Measurements from ENCODE around the gene ALPK3.
A peak's percentile ranks its signal among the peaks of the same experiment; 100 is the strongest.
"Not testable (repeated sequence)": the region's sequence is repeated elsewhere in the genome, so short reads cannot be mapped to it uniquely, and the experiment has no call there.

Gene ALPK3

GRCh38 chr15:84869510-84869909 lies 52.4 kb downstream of the ALPK3 start:
- FAIRE-seq (no peak), DNase-seq (ENCODE audit: low spot score) (no peak)

GRCh38 chr15:84871428-84871985 lies 54.4 kb downstream of the ALPK3 start:
- no peak for DNase-seq (ENCODE audit: low spot score)
- FAIRE-seq = no peak

- DNase-seq (ENCODE audit: low spot score) (no peak), FAIRE-seq (no peak)
These were observed 55.1 kb downstream of the ALPK3 start for GRCh38 chr15:84872009-84872910.

GRCh38 chr15:84873997-84874396 lies 56.8 kb downstream of the ALPK3 start:
- DNase-seq (ENCODE audit: low spot score) (no peak), FAIRE-seq (no peak)

- FAIRE-seq (no peak), DNase-seq (ENCODE audit: low spot score) (no peak)
These were observed 58.0 kb downstream of the ALPK3 start for GRCh38 chr15:84874981-84875699.

- no peak for FAIRE-seq
- no peak for DNase-seq (ENCODE audit: low spot score)
These were observed 59.1 kb downstream of the ALPK3 start for GRCh38 chr15:84876269-84876668.

- not testable (repeated sequence) for DNase-seq (ENCODE audit: low spot score); FAIRE-seq
These were observed 60.5 kb downstream of the ALPK3 start for GRCh38 chr15:84877701-84878100.

- no peak for FAIRE-seq
These were observed 61.3 kb downstream of the ALPK3 start for GRCh38 chr15:84878504-84878903.

GRCh38 chr15:84879088-84879780 lies 62.1 kb downstream of the ALPK3 start:
- DNase-seq (ENCODE audit: low spot score) (no peak), FAIRE-seq (no peak)

More at GRCh38 chr15:84878504-84878903, 61.3 kb downstream of the ALPK3 start:
- peak; percentile 42 for DNase-seq (ENCODE audit: low spot score)

GRCh38 chr15:84880007-84880406 lies 62.9 kb downstream of the ALPK3 start:
- DNase-seq (ENCODE audit: low spot score) (no peak), FAIRE-seq (no peak)

GRCh38 chr15:84880822-84881519 lies 63.8 kb downstream of the ALPK3 start:
- FAIRE-seq (peak; percentile 42), DNase-seq (ENCODE audit: low spot score) (no peak)

- FAIRE-seq (no peak), DNase-seq (ENCODE audit: low spot score) (no peak)
These were observed 64.3 kb downstream of the ALPK3 start for GRCh38 chr15:84881520-84881830.

GRCh38 chr15:84883466-84883865 lies 66.3 kb downstream of the ALPK3 start:
- no peak for FAIRE-seq

GRCh38 chr15:84883916-84884781 lies 67.0 kb downstream of the ALPK3 start, which contains the start of gene SLC28A1:
Gene SLC28A1 (plus strand): TSS chr15:84884662. CDS start chr15:84887761, 3,099 bp downstream.
- no peak for FAIRE-seq
- DNase-seq (ENCODE audit: low spot score) = no peak

More at GRCh38 chr15:84883466-84883865, 66.3 kb downstream of the ALPK3 start:
- DNase-seq (ENCODE audit: low spot score) = no peak

- DNase-seq (ENCODE audit: low spot score) = no peak
- no peak for FAIRE-seq
These were observed 68.6 kb downstream of the ALPK3 start for GRCh38 chr15:84885801-84886200.

GRCh38 chr15:84886211-84886983 lies 69.2 kb downstream of the ALPK3 start:
- FAIRE-seq (no peak), DNase-seq (ENCODE audit: low spot score) (no peak)

- DNase-seq (ENCODE audit: low spot score) = no peak
- FAIRE-seq = no peak
These were observed 69.8 kb downstream of the ALPK3 start for GRCh38 chr15:84886984-84887299.

- DNase-seq (ENCODE audit: low spot score) = no peak
- no peak for FAIRE-seq
These were observed 70.8 kb downstream of the ALPK3 start for GRCh38 chr15:84887938-84888337.

- FAIRE-seq (no peak), DNase-seq (ENCODE audit: low spot score) (no peak)
These were observed 71.5 kb downstream of the ALPK3 start for GRCh38 chr15:84888639-84889038.
